Spleen (tissue), 11 donors: ENCODE data around the gene HDAC7. TPM values are rescaled to one million over a fixed set of nuclear protein-coding genes. Genes with fewer than 3 reads are reported as not detected.

ENCODE experiments used
- DNase-seq: peaks from one replicate; pipeline ENCODE4 v3.0.0-alpha.2; 2020
- H3K27ac ChIP-seq, 8 donors: fragments of 200-600 bp; sonication (generic) in 7 of 8; 1 replicate in 4 of 8; 2 replicates in 4 of 8; pipeline versions ENCODE4 v1.5.0 to v1.8.0; 2016 to 2021; ENCODE audit warnings: inconsistent platforms in 4 of 8, mild to moderate bottlenecking in 4 of 8, moderate library complexity in 1 of 8
- H3K27me3 ChIP-seq, 7 donors: fragments of 200-600 bp; sonication (generic) in 6 of 7; replicated peaks in 1 of 7; 1 replicate in 4 of 7; 2 replicates in 3 of 7; pipeline versions ENCODE4 v1.5.0 to v1.8.0; 2016 to 2021; ENCODE audit warnings: inconsistent platforms in 3 of 7, mild to moderate bottlenecking in 1 of 7
- H3K36me3 ChIP-seq, 6 donors: fragments of 200-600 bp; sonication (generic) in 5 of 6; 1 replicate in 4 of 6; 2 replicates in 2 of 6; pipeline versions ENCODE4 v1.5.0 to v1.8.0; 2016 to 2021; ENCODE audit warnings: inconsistent platforms in 2 of 6
- H3K4me1 ChIP-seq, 6 donors: fragments of 200-600 bp; sonication (generic) in 5 of 6; 1 replicate in 3 of 6; 2 replicates in 3 of 6; pipeline versions ENCODE4 v1.5.0 to v1.8.0; 2016 to 2021; ENCODE audit warnings: inconsistent platforms in 3 of 6
- H3K4me3 ChIP-seq, 8 donors: fragments of 200-600 bp; sonication (generic) in 7 of 8; 1 replicate in 4 of 8; 2 replicates in 4 of 8; pipeline versions ENCODE4 v1.5.0 to v1.8.0; 2016 to 2021; ENCODE audit warnings: inconsistent platforms in 4 of 8, mild to moderate bottlenecking in 4 of 8, moderate library complexity in 2 of 8
- H3K9me3 ChIP-seq, 8 donors: fragments of 200-600 bp; sonication (generic) in 7 of 8; 1 replicate in 4 of 8; 2 replicates in 4 of 8; pipeline versions ENCODE4 v1.5.0 to v1.8.0; 2016 to 2021; ENCODE audit warnings: inconsistent platforms in 4 of 8
- POLR2A ChIP-seq, 3 donors: fragments of 450-650 bp; IDR thresholded peaks; one replicate each; pipeline ENCODE4 v1.5.1; 2017; ENCODE audit warnings: antibody characterized with exemption in 3 of 3, mild to moderate bottlenecking in 1 of 3
- POLR2AphosphoS5 ChIP-seq, 3 donors: sonication (generic); formaldehyde crosslinking; IDR thresholded peaks; one replicate each; pipeline ENCODE4 v1.5.1; 2017; ENCODE audit warnings: antibody characterized with exemption in 3 of 3
- WGBS, 5 donors: extraction: QIAGEN DNeasy Blood & Tissue Kit in 3 of 5; methylation state at CpG; one replicate each; pipeline versions ENCODE4 v1.1.5 to v1.1.7; 2013 to 2018; 5-methylcytosine and 5-hydroxymethylcytosine counted together
- intact Hi-C: fragments of 100-400 bp; cut with DNase I; formaldehyde crosslinking; loops from one replicate; pipeline ENCODE4 v1.15.0; 2023; ENCODE audit warnings: low total_unique reads
- polyA plus RNA-seq, 3 donors: library from polyadenylated mRNA; stranded (reverse); fragments of 200-250 nt; gene quantifications; one replicate each; pipeline ENCODE4 v1.2.1, GENCODE V29; 2013
- total RNA-seq, 7 donors: library from RNA; depleted of rRNA in 3 of 7; stranded (reverse); fragments of >200 nt in 3 of 7; fragmentation: NEBNext Ultra II Directional in 4 of 7; extraction: Animal tissue kit (Norgen Biotek cat#: 25700) in 4 of 7; gene quantifications; one replicate each; pipeline versions ENCODE4 v1.1.0 to v1.2.1, GENCODE V29; 2016 to 2021
- TF ChIP-seq, protein P1 (sequence below), 11 experiments: fragments of 200-600 bp in 7 of 11; fragments of 450-650 bp in 4 of 11; sonication (generic) in 4 of 11; IDR thresholded peaks in 8 of 11; conservative IDR thresholded peaks in 3 of 11; 1 replicate in 7 of 11; 2 replicates in 4 of 11; pipeline versions ENCODE4 v1.4.0 to v1.8.0; 2016 to 2021; ENCODE audit warnings: antibody characterized with exemption in 11 of 11, inconsistent platforms in 4 of 11, mild to moderate bottlenecking in 1 of 11
- donor health status: healthy with polysubstance abuse.
- donor health status: DM: no; HTN: no; CAD: no; lungs with moderate emphysema.
- donor health status: DM: no; HTN: no; CAD: no.
- donor health status: Bipolar disorder and iron deficiency.
- donor health status: healthy.
- donor health status: DM: no; HTN: no; CAD: no.
- donor health status: DM: yes; HTN: yes; CAD: no.

HDAC7 gene
- total and polyA plus RNA-seq, 10 donors = 39.6 to 158 (median 101) TPM

- Histone ChIP-seq H3K27ac (peak overlapping the region in 4 of 8 donors; percentile 0 to 71 (median 24)), H3K27me3 (no peaks in the 10 kb centered on the region), H3K4me3 (no peak overlapping the region), H3K36me3 (no peaks in the 10 kb centered on the region), H3K4me1 (peaks cover 16 to 64% (median 51%) of the 10 kb centered on the region in 6 donors), H3K9me3 (no peaks in the 10 kb centered on the region)
- intact Hi-C loops = loop anchor here (5.0 kb wide), 2 partner anchors 35 to 120 kb away; no protein-coding TSS in a partner anchor
- 44 to 56% (median 45%) methylated on average over 13 of the region's 13 CpGs for WGBS, 5 donors
- DNase-seq = peak; percentile 87
- TF ChIP-seq, protein P1, sequence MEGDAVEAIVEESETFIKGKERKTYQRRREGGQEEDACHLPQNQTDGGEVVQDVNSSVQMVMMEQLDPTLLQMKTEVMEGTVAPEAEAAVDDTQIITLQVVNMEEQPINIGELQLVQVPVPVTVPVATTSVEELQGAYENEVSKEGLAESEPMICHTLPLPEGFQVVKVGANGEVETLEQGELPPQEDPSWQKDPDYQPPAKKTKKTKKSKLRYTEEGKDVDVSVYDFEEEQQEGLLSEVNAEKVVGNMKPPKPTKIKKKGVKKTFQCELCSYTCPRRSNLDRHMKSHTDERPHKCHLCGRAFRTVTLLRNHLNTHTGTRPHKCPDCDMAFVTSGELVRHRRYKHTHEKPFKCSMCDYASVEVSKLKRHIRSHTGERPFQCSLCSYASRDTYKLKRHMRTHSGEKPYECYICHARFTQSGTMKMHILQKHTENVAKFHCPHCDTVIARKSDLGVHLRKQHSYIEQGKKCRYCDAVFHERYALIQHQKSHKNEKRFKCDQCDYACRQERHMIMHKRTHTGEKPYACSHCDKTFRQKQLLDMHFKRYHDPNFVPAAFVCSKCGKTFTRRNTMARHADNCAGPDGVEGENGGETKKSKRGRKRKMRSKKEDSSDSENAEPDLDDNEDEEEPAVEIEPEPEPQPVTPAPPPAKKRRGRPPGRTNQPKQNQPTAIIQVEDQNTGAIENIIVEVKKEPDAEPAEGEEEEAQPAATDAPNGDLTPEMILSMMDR (IDR thresholded peaks at IDR 0.05 in 8 of 11, conservative IDR thresholded peaks at IDR 0.05 in 3 of 11) = peak; percentile 87 to 96 (median 93)
- TF ChIP-seq POLR2A (IDR thresholded peaks at IDR 0.05) (no peak), POLR2AphosphoS5 (IDR thresholded peaks at IDR 0.05) (peak in 1 of 3 donors; percentile 53)
Observed at GRCh38 chr12:47837190-47838171, 17.8 kb upstream of the HDAC7 start.

- H3K4me3 ChIP-seq = no peak overlapping the region
- intact Hi-C loops = loop anchor here (5.0 kb wide), 2 partner anchors 33 to 118 kb away; no protein-coding TSS in a partner anchor
- 79 to 98% (median 89%) methylated on average over 3 of the region's 3 CpGs for WGBS, 5 donors
- TF ChIP-seq POLR2AphosphoS5 (IDR thresholded peaks at IDR 0.05) = no peak
- TF ChIP-seq, protein P1 (IDR thresholded peaks at IDR 0.05 in 8 of 11, conservative IDR thresholded peaks at IDR 0.05 in 3 of 11) = no peak
- TF ChIP-seq POLR2A (IDR thresholded peaks at IDR 0.05) = no peak
- peaks cover 16 to 81% (median 60%) of the 10 kb centered on the region in 6 donors for H3K4me1 ChIP-seq
- H3K27me3 ChIP-seq = no peaks in the 10 kb centered on the region
- no peaks in the 10 kb centered on the region for H3K9me3 ChIP-seq
- no peaks in the 10 kb centered on the region for H3K36me3 ChIP-seq
- H3K27ac ChIP-seq = peak overlapping the region in 5 of 8 donors; percentile 3 to 77 (median 63)
- DNase-seq = peak; percentile 4
Observed at GRCh38 chr12:47835831-47836155, 16.1 kb upstream of the HDAC7 start.

DNA sequence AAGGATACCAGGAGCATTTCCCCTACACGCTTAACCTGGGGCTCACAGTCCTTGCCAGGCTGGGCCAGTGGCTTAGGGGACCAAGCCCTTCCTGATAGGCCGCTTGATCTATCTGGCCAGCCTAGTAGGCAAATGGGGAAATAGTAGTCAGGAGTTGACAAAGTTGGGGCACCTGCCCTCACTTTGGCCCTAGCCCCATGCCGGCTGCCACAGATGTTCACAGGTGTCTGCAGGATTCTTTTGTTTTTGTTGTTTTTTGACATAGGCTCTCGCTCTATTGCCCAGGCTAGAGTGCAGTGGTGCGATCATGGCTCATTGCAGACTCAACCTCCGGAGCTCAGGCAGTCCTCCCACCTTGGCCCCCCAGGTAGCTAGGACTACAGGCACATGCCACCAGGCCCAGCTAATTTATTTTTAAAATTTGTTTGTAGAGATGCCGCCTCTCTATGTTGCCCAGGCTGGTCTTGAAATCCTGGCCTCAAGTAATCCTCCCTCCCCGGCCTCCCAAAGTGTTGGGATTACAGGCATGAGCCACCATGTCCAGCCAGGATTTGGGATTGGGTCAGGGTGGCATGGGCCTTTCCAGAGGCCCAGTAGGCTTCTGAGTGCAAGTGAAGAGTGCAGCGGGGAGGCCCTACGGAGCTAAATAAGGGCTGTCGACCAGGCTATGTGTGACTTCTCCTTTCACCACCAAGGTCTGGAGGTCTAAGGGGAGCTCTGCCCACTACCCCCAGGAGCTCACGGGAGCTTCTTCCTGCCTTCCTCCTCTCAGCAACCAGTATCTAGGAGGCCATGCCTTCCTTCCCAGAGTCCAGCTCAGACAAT lies 15.5 kb upstream of the HDAC7 start:
- Histone ChIP-seq H3K27ac (peak overlapping the region in 6 of 8 donors; percentile 10 to 77 (median 53)), H3K9me3 (no peaks in the 10 kb centered on the region), H3K4me3 (no peak overlapping the region), H3K4me1 (peaks cover 16 to 87% (median 63%) of the 10 kb centered on the region in 6 donors), H3K36me3 (no peaks in the 10 kb centered on the region), H3K27me3 (no peaks in the 10 kb centered on the region)
- intact Hi-C loops = loop anchor here (5.0 kb wide), 2 partner anchors 33 to 118 kb away; no protein-coding TSS in a partner anchor
- DNase-seq = peak; percentile 62
- WGBS, 5 donors = 69 to 73% (median 72%) methylated on average over 11 to 12 of the region's 12 CpGs
- peak in 1 of 3 donors; percentile 35 for TF ChIP-seq POLR2AphosphoS5 (IDR thresholded peaks at IDR 0.05)
- no peak for TF ChIP-seq POLR2A (IDR thresholded peaks at IDR 0.05)

- H3K27ac ChIP-seq = peak overlapping the region in 6 of 8 donors; percentile 9 to 77 (median 53)
- H3K9me3 ChIP-seq = no peaks in the 10 kb centered on the region
- peaks cover 16 to 95% (median 70%) of the 10 kb centered on the region in 6 donors for H3K4me1 ChIP-seq
- intact Hi-C loops = no loop called here
- no peaks in the 10 kb centered on the region for H3K27me3 ChIP-seq
- H3K36me3 ChIP-seq = no peaks in the 10 kb centered on the region
- no peak for TF ChIP-seq POLR2AphosphoS5 (IDR thresholded peaks at IDR 0.05)
- TF ChIP-seq POLR2A (IDR thresholded peaks at IDR 0.05) = no peak
- 55 to 58% (median 57%) methylated on average over 8 of the region's 8 CpGs for WGBS, 5 donors
- no peak overlapping the region for H3K4me3 ChIP-seq
- DNase-seq = peak; percentile 72
Observed at GRCh38 chr12:47834199-47834903, 14.6 kb upstream of the HDAC7 start.
